HepG2 (cell line): Measurements from ENCODE around the gene OBSL1. TPM values are rescaled to one million over a fixed set of nuclear protein-coding genes. Genes with fewer than 3 reads are reported as not detected.
A peak's percentile ranks its signal among the peaks of the same experiment; 100 is the strongest.

ENCODE experiments used
- CCAR2 ChIP-seq: fragments of 200-400 bp; formaldehyde crosslinking; optimal IDR thresholded peaks from 2 replicates; pipeline ENCODE3; 2018; ENCODE audit warnings: low read depth, mild to moderate bottlenecking, low read length, moderate library complexity
- FOXO4 ChIP-seq: sonication (generic); formaldehyde crosslinking; conservative IDR thresholded peaks from 2 replicates; pipeline ENCODE4 v1.8.1; 2023; ENCODE audit warnings: missing genetic modification reagents
- GATAD2A ChIP-seq: IDR thresholded peaks from 2 replicates; pipeline ENCODE4 v1.6.1; 2016
- GLMP ChIP-seq: sonication (generic); formaldehyde crosslinking; IDR thresholded peaks from 2 replicates; pipeline ENCODE4 v1.9.0; 2021; ENCODE audit warnings: missing genetic modification reagents, mild to moderate bottlenecking, borderline replicate concordance
- HOMEZ ChIP-seq: IDR thresholded peaks from 2 replicates; pipeline ENCODE4 v1.6.1; 2016; ENCODE audit warnings: low read depth
- HOXA7 ChIP-seq: sonication (generic); formaldehyde crosslinking; IDR thresholded peaks from 2 replicates; pipeline ENCODE4 v1.8.1; 2022; ENCODE audit warnings: mild to moderate bottlenecking, missing genetic modification reagents, moderate library complexity
- MAX ChIP-seq: IDR thresholded peaks from 2 replicates; pipeline ENCODE4 v1.6.1; 2012; ENCODE audit warnings: inconsistent platforms
- NFRKB ChIP-seq: fragments of 450-650 bp; IDR thresholded peaks from 2 replicates; pipeline ENCODE4 v1.6.1; 2017
- NR2F2 ChIP-seq: IDR thresholded peaks from 2 replicates; pipeline ENCODE4 v1.6.1; 2012; ENCODE audit warnings: low read depth, inconsistent platforms, borderline replicate concordance
- PHF20 ChIP-seq: sonication (generic); formaldehyde crosslinking; IDR thresholded peaks from 2 replicates; pipeline ENCODE4 v1.5.0; 2020; ENCODE audit warnings: mild to moderate bottlenecking, missing genetic modification reagents
- PPARG ChIP-seq: conservative IDR thresholded peaks from 2 replicates; pipeline ENCODE4 v1.6.1; 2016; ENCODE audit warnings: missing biosample characterization, missing genetic modification reagents
- RFXAP ChIP-seq: sonication (generic); formaldehyde crosslinking; IDR thresholded peaks from 2 replicates; pipeline ENCODE4 v1.4.0; 2020; ENCODE audit warnings: missing genetic modification reagents, borderline replicate concordance
- SMAD9 ChIP-seq: sonication (generic); formaldehyde crosslinking; IDR thresholded peaks from 2 replicates; pipeline ENCODE4 v1.5.1; 2020; ENCODE audit warnings: mild to moderate bottlenecking, missing genetic modification reagents
- ZKSCAN8 ChIP-seq: IDR thresholded peaks from 2 replicates; pipeline ENCODE4 v1.6.1; 2016; ENCODE audit warnings: borderline replicate concordance, missing genetic modification reagents, missing compliant biosample characterization
- ZNF142 ChIP-seq: sonication (generic); formaldehyde crosslinking; IDR thresholded peaks from 2 replicates; pipeline ENCODE4 v1.4.0; 2020; ENCODE audit warnings: missing genetic modification reagents
- ZNF354B ChIP-seq: sonication (generic); formaldehyde crosslinking; IDR thresholded peaks from 2 replicates; pipeline ENCODE4 v1.8.0; 2022; ENCODE audit warnings: mild to moderate bottlenecking, missing genetic modification reagents
- ZNF589 ChIP-seq: sonication (generic); formaldehyde crosslinking; conservative IDR thresholded peaks from 2 replicates; pipeline ENCODE4 v1.8.0; 2022; ENCODE audit warnings: mild to moderate bottlenecking, moderate library complexity, missing genetic modification reagents
- ZNF644 ChIP-seq: IDR thresholded peaks from 2 replicates; pipeline ENCODE4 v1.6.1; 2016; ENCODE audit warnings: low read depth
- polyA plus RNA-seq, 8 experiments: library from polyadenylated mRNA; depleted of rRNA in 3 of 8; stranded (reverse) in 7 of 8; unstranded in 1 of 8; fragments of >200 nt; fragmentation: Illumina TruSeq in 4 of 8; extraction: Trizol in 4 of 8; gene quantifications; 2 replicates each; pipeline versions ENCODE4 v1.2.1 to v1.2.3, GENCODE V29; 2011 to 2016; ENCODE audit warnings: low read depth in 4 of 8, missing spikeins in 1 of 8, mixed read lengths in 1 of 8; ENCODE audit not compliant: insufficient read depth in 1 of 8
- total RNA-seq, 5 experiments: library from RNA; depleted of rRNA; stranded (reverse); fragments of >200 nt; fragmentation: Illumina TruSeq; extraction: Trizol; gene quantifications; 2 replicates each; pipeline ENCODE4 v1.2.3, GENCODE V29; 2016; ENCODE audit warnings: low read depth in 1 of 5

Gene OBSL1
- total and polyA plus RNA-seq, 2 of the 13 experiments (the other 11 are each of a cell fraction or from before 2014, with no cell fraction given), result 86.7 to 218 TPM

GRCh38 chr2:219551441-219552381 is 19.6 kb downstream of the OBSL1 start (continued):
- peak; percentile 84; the same call in 1 of the 2 replicates for TF ChIP-seq ZNF589 (CRISPR knock-in tag)
- no peak for TF ChIP-seq GLMP (CRISPR knock-in tag)
- no peak for TF ChIP-seq GATAD2A (CRISPR knock-in tag)
- TF ChIP-seq CCAR2, result no peak
- no peak for TF ChIP-seq ZNF644
- no peak for TF ChIP-seq SMAD9 (CRISPR knock-in tag)
- TF ChIP-seq ZKSCAN8 (CRISPR knock-in tag), result no peak
- TF ChIP-seq HOMEZ (CRISPR knock-in tag), result no peak
- no peak for TF ChIP-seq NR2F2
- TF ChIP-seq NFRKB, result no peak
- 0 out of 2 replicates have a peak, but pooled peaks have one; percentile 6 for TF ChIP-seq PHF20 (CRISPR knock-in tag)
- no peak for TF ChIP-seq HOXA7
- 0 out of 2 replicates have a peak, but pooled peaks have one; percentile 60 for TF ChIP-seq ZNF142
- no peak for TF ChIP-seq ZNF354B (CRISPR knock-in tag)
- TF ChIP-seq PPARG, result no peak
- TF ChIP-seq MAX, result no peak
- 0 out of 2 replicates have a peak, but pooled peaks have one; percentile 2 for TF ChIP-seq RFXAP (CRISPR knock-in tag)
- TF ChIP-seq FOXO4, result no peak
